HG03457 (cell line): Measurements from ENCODE around the gene DLG1.
"Not testable (repeated sequence)": the region's sequence is repeated elsewhere in the genome, so short reads cannot be mapped to it uniquely, and the experiment has no call there.

ENCODE experiments used
- ATAC-seq: cut with Tn5 transposase; IDR thresholded peaks from one replicate; pipeline ENCODE4 v1.9.1; 2021; ENCODE audit warnings: moderate number of reproducible peaks; ENCODE audit not compliant: unreplicated experiment

DLG1 gene

DNA sequence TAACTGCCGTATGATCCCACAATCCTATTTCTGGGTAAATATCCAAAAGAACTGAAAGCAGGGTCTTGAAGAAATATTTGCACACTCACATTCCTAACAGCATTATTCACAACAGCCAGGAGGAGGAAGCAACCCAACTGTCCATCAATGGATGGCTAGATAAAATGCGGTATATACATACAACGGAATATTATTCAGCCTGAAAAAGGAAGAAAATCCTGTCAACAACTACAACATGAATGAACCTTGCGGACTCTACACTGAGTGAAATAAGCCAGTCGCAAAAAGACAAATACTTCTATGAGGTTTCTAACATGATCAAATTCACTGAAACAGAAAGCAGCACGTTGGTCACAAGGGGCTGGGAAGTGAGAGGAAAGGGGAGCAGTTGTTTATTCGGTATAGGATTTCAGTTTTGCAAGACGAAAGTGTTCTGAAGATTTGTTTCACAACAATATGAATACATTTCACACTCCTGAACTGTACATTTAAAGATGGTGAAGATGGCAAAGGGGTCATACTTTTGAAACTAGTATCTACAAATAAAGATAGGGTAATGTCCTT lies 6.2 kb downstream of the DLG1 start:
- ATAC-seq = no peak

DNA sequence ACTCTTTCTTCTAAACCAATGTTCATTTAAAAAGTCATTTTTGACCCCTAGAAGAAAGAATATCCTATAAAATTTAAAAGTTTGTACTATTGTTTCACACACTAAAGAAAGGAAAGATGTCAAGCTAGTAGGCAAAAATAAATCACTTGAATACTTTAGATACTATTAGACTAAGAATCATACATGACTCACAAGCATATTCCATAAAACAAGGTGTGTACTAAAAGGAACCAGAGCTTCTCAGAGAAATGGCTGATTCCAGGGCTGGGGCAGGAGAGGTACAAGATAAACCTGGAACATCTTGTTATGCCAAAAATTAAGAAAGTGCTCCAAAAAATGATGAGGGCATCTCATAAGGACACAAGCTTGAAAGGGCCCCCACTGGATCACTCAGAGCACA lies 8.7 kb downstream of the DLG1 start:
- no peak for ATAC-seq

DNA sequence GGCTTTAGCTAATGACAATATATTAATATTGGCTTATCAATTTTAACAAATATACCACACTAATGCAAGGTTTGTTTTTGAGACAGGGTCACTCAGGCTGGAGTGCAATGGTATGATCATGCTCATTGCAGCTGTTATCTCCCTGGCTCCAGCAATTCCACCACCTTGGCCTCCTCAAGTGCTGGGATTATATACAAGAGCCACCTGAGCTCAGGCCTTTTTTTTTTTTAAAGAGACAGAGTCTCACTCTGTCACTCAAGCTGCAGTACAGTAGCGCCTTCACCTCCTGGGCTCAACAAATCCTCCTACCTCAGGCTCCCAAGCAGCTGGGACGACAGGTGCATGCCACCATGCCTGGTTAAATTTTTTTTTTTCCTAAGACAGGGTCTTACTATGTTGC lies 11.7 kb downstream of the DLG1 start:
- ATAC-seq = no peak

DNA sequence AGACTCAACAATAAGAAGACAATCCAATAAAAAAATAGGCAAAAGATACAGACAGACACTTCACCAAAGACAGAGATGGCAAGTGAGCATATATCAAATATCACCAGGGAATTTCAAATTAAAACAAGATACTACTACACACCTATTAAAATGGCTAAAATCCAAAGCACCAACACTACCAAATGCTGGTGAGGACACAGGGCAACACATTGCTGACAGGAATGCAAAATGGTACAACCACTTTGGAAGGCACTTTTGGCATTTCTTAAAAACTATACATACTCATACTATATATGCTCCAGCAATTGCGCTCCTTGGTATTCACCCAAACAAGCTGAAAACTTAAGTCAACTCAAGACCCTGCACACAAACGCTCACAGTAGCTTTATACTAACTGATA lies 12.9 kb downstream of the DLG1 start:
- no peak for ATAC-seq

DNA sequence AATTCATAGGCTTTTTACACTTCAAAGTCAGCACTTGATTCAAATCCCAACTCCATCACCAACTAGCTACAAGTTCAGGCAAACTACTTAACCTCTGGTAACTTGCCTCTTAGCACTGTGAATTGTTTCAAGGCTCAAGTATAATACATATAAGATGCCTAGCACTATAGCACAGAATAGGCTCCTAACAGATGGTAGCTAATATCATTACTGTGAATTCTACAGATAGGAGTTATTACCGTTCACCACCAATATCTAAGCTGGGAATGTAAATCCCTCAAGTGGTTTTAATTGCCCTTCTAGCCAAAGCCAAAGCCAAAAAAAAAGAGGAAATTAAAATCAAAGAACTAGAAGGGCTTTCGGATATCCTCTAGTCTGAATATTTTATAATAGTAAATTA lies 15.4 kb downstream of the DLG1 start:
- ATAC-seq = no peak

DNA sequence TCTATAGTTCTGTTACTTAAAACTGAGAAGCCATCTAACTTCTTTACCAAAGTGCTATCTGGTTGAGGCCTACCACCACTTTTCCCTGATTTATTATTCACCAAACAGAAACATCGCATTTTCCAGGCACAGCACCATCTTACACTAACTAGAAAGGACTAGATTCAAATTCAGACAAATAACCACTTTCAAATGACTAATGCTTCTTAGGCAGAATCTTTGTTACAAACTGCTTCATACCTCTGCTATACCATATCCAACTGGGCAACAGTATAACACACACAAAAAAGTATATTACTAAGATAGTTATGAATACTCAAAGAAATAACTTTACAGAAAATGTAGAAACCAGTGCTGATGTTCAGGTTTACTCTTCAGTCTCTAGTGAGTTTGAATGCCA lies 16.6 kb downstream of the DLG1 start:
- no peak for ATAC-seq

DNA sequence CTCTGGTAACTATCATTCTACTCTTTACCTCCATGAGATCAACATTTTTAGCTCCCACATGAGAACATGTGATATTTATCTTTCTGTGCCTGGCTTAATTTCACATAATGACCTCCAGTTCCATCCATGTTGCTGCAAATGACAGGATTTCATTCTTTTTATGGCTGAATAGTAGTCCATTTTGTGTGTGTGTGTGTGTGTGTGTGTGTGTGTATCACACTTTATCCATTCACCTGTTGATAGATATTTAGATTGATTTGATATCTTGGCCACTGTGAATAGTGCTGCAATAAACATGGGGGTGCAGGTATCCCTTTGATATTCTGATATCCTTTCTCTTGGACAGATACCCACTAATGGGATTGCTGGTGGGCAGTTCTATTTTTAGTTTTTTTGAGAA lies 18.3 kb downstream of the DLG1 start:
- no peak for ATAC-seq

DNA sequence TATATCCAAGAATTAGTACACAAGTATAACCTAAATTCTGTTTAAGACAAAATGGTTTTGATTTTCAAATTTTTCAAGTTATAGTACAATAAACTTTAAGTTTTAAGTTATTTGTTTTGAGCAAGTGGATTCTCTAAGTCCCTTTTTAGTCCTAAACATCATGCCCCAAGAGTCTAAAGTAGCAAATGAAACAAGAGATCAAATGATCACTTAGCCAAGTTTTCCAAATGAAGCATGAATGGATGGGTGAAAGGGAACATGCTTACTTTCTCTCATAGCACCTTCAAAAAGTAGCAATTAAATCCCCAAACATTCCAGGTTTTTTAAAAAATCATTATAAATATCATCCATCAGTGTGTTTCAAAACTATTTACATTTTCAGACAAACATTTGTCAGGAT lies 19.5 kb downstream of the DLG1 start:
- no peak for ATAC-seq

DNA sequence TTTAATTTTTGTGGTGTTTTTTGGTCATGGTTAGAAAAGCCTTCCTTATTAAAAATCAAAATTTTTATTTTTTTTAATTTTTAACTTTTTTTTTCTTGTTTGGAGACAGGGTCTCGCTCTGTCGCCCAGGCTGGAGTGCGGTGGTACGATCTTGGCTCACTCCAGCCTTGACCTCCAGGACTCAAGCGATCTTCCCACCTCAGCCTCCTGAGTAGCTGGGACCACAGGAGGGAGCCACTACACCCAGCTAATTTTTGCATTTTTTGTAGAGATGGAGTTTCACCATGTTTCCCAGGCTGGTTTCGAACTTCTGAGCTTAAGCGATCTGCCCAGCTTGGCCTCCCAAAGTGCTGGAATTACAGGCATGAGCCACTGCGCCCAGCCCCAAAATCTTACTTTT lies 21.6 kb downstream of the DLG1 start:
- not testable (repeated sequence) for ATAC-seq

DNA sequence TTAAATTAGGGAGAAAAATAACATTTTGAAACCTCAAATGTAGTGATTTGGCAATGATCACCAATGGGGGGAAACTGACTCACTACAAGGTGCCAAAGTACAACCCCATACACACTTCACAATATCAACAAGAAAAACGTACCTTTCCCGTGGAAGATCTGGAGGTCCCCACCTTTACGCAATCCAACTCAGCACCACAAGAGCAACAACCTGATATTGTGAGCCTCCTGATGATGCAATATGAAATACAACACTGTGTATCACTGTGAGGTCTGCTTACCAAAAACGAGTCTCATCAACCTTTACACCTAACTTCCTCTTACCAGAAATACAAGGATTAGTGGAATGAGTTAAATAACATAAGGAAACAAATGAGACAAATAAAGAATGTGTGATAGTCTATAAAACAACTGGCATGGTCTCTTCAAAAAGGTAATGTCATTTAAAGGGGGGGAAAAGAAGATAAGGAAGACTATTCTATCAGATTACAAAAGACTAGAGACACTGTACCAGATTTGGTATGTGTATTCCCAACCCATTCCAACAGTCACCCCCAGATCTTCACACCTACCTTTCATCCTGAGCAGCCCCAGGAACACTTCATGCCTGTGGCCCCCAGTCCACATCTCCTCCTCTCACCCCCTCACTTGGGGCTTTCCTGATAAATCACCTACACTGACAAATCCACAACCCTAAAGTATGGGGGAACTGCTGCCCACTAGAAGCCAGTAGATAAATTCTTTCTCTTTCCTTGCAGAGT lies 27.7 kb downstream of the DLG1 start:
- no peak for ATAC-seq

DNA sequence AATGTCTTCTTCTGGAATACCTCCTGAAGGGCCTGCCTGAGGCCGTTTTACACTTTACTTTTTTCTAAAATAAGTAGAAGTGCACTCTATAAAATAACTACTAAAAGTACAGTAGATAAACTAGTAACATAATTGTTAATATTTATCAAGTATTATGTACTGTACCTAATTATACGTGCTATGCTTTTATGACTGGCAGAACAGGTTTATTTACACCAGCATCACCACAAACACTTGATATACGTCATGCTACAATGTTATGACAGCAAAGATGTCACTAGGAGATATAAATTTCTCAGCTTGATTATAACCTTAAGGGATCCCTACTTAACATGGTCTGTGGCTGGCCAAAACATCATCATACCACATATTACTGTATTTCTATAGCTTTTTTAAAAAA lies 29.4 kb downstream of the DLG1 start:
- no peak for ATAC-seq

DNA sequence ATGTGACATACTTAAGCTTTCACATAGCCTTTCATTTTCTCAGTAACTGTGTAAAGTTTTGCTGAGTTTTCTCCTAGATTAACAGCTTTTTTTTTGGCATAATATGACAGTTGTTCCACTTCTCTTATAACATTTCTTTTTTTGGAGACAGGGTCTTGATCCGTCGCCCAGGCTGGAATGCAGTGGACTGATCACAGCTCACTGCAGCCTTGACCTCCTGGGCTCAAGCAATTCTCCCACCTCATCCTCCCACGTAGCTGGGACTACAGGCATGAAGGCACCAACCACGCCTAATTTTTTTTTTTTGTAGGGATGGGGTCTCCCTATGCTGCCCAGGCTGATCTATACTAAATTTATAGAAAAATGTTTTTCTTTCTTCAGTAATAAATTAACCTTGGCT lies 30.1 kb downstream of the DLG1 start:
- ATAC-seq = no peak

DNA sequence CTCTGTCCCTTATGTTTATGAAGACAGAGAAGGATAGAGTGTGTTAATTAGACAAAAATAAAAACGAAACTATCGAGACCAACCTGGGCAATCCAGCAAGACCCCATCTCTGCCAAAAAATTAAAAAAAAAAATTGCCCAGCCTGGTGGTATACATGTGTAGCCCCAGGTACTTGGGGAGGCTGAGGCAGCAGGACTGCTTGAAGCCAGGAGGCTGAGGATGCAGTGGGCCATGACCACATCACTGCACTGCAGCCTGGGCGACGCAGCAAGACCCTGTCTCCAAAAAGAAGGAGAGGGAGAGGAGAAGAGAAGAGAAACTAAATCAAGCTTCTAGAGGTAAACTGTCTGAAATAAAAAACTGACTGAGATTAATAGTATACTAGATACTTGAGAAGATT lies 32.1 kb downstream of the DLG1 start:
- ATAC-seq = no peak

DNA sequence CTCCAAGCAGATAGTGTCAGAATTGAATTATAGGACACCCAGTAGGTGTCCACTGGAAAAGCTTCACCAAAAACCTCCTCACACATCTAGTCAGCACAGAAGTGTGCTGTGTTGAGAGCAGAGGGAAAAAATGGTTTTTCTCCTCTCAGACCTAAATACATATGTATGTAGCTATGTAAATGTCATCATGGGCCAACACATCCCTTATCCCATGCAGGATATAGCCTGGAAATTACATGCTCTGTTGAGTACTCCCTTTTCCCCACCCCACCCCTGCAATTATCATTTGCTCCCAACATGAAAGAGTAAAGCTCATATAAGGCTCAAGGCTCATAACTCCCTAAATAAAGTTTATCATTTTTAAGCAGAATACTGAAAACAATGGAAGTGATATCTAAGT lies 35.7 kb downstream of the DLG1 start:
- ATAC-seq = no peak

DNA sequence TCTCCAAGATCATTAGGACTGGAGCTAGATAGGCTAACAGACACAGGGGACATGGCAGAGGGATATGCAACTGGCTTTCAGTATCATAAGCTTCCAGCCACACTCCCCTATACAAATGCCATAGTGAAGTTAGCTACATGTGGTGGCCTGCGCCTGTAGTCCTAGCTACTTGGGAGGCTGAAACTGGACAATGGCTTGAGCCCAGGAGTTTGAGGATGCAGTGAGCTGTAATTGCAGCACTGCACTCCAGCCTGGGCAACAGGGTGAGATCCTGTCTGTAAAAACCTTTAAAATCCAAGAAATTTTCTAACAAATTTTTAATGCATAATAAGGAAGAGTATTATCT lies 37.3 kb downstream of the DLG1 start:
- no peak for ATAC-seq

DNA sequence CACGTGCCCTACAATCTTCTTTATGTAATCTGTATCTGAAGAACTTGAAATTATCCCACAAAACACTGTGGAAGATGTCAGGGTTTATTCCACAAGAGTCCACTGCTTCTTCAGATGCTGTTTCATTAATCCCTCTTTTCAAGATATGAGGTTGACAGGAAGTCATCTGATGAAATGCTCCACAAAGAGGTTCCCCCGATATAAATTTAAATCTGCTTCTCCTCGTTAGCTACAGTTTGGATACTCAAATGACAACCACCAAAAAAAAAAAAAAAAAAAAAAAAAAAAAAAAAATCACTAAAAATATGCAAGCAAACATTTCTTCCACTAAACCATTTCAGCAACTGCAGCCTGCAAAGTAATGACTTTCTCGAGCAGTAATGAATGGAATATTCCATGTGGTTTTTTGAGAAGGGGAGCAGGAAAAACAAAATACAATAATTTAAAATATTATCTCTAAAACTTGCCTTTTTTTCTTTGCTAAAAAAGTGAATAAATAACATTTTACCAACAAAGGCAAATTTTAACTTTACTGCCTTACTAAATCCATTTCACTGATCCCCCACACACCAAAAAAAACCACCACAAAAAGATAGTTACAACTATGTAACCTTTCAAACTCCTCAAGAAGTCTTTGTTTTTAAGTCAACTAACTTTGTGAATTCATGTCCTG lies 37.8 kb downstream of the DLG1 start:
- no peak for ATAC-seq

DNA sequence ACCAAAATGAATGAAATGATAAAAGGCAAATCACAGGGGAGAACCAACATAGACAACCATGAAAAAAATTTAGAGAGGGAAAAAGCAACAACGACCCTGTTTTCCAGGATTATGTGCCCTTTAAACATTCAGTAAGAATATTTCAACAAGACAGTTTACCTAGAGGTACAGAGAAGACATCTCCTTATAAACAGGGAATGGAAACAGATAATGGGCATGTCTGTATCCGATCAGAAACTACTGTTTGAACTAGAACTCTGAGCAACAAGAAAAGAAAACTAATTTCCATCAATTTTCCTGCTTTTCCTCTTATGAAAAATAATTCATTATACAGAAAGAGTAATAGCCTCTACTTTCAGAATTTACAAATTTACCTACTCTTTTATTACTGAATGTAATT lies 39.3 kb downstream of the DLG1 start:
- no peak for ATAC-seq

DNA sequence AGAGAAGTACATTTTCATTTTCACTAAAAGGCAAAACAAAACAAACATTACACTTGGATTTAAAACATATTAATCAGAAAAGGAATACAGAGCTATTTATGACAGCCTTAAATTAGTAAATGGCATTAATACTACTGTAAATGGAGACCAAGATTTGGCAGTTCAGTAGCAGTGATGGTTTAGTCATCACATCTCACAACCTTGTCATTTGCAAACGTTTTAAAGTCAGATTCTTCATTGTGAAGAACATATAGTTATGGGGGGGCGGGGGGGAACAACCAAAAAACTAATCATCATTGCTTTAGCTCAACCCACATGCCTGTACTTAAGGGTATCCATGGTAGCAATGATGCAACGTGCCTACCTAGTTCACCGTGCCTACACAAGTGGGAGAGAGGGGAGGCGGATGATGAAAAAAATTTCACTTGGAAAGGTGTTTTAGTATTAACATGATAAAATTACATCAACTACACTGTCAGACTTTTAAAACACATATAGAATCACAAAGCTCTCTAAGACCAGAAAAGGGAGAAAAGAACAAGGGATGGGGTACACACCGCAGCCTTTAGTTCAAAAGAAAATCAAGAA lies 40.1 kb downstream of the DLG1 start:
- no peak for ATAC-seq

DNA sequence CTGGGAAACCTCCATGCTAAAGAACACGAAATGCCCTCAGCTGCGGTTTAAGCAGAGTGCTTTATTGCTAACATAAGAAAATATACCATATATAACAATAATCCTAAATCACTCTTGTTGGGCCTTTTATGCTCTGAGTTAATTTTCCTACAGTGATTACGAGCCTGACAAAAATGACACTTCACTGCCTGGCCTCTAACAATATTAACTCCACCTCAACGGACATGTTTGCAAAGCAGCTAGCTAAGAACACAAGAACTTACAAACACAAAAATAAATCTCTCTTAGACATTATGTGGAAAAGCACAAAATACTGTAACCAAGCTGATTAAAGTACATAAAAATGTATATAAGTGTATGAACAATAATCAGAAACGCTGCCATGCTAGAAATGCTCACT lies 40.7 kb downstream of the DLG1 start:
- ATAC-seq = no peak

DNA sequence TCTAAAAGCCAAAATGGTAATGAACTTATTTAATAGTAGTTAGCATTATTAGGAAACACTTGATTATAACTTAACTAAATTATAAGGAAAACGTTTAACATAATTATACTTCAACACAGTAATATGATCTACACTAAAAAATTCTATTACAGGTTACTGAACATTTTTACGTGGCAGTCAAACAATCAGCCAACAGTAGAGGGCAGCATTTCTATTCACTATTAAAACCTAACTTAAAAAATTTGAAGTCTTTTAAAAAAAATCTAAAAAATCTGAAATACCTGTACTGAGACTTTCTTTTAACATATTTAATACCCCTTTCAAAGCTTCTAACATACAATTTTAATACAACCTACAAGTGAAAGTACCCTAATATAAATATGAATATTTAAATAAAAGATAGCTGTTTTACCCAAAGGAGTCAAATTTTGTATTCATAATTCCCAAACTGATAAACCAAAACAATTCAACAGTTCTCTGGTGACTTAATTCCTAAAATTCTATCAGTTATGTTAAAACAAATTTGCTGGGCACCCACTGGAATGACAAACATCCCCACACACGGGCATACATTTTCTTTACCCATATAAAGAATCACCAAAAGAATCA lies 41.5 kb downstream of the DLG1 start:
- no peak for ATAC-seq

DNA sequence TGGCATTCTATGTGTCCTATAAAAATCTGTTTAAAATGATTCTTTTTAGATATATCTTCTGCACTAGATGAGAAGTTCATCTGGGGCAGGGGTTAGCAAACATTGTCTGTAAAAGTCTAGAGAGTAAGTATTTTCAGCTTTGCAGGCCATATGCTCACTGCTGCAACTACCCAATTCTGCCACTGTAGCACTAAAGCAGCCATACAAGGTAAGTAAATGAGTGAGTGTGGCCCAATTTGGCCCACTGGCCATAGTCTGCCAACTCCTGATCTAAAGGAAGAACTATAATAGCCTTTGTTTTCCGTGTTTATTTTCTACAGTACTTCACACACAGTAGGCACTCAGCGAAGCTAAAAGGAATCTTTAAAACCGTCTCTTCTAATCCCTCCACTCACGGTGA lies 42.3 kb downstream of the DLG1 start:
- no peak for ATAC-seq
